ENCODE measurements around the gene FOXE3. TPM values are rescaled to one million over a fixed set of nuclear protein-coding genes. Genes with fewer than 3 reads are reported as not detected.

The FOXE3 gene
- total and polyA plus RNA-seq, 2 of the 8 experiments (the other 6 are each of a cell fraction or from before 2014, with no cell fraction given): 0.18 TPM; not detected in 1

- Histone ChIP-seq H3K79me2 (ENCODE audit: control insufficient read depth in 1 of 2, insufficient read depth in 2 of 2, low read length in 2 of 2) (no peaks in the 10 kb centered on the region), H3K4ac (replicated peaks; ENCODE audit: insufficient read length, low read depth, low read length) (no peak overlapping the region), H2BK12ac (ENCODE audit: low read depth, low read length) (no peak overlapping the region), H4K20me1 (replicated peaks in 1 of 2; ENCODE audit: control insufficient read depth in 1 of 2, insufficient read depth in 2 of 2, low read length in 2 of 2) (no peaks in the 10 kb centered on the region), H2BK15ac (ENCODE audit: low read length) (no peak overlapping the region), H4K5ac (ENCODE audit: insufficient read length, low read depth, low read length) (no peak overlapping the region), H3K27ac (ENCODE audit: low read depth, low read length) (no peak overlapping the region), H2BK20ac (ENCODE audit: low read length) (no peak overlapping the region), H3K4me1 (replicated peaks in 1 of 4; ENCODE audit: control insufficient read depth in 3 of 4, insufficient read depth in 4 of 4, low read length in 3 of 4) (no peaks in the 10 kb centered on the region), H3K18ac (ENCODE audit: extremely low read depth, low read length) (no peak overlapping the region), H3K79me1 (ENCODE audit: low read depth, low read length) (no peaks in the 10 kb centered on the region), H3K23ac (ENCODE audit: insufficient read length) (no peak overlapping the region), H3K4me2 (ENCODE audit: insufficient read depth in 1 of 2, low read depth in 2 of 2, low read length in 2 of 2) (no peak overlapping the region), H3K36me3 (ENCODE audit: control insufficient read depth in 2 of 4, insufficient read depth in 4 of 4, low read length in 3 of 4) (no peaks in the 10 kb centered on the region), H3K56ac (replicated peaks; ENCODE audit: insufficient read length, low read depth, low read length) (no peak overlapping the region), H3K4me3 (ENCODE audit: extremely low read depth in 1 of 4, insufficient read depth in 2 of 4, low read depth in 3 of 4, low read length in 4 of 4) (no peak overlapping the region), H4K8ac (ENCODE audit: extremely low read depth, insufficient read depth, low read length) (no peak overlapping the region), H2AK5ac (ENCODE audit: low read depth, low read length) (no peak overlapping the region), H3K9me3 (ENCODE audit: insufficient read depth in 2 of 2, low read depth in 1 of 2, low read length in 1 of 2) (no peaks in the 10 kb centered on the region), H3K27me3 (replicated peaks in 1 of 4; ENCODE audit: control insufficient read depth in 3 of 4, extremely low read depth in 1 of 4, insufficient read depth in 3 of 4, low read length in 3 of 4) (peaks cover 0 to 4% (median 1%) of the 10 kb centered on the region in 4 experiments; a peak in 4 of 7 replicates), H4K91ac (replicated peaks; ENCODE audit: insufficient read length, low read length) (no peak overlapping the region), H3K9ac (replicated peaks in 1 of 4; ENCODE audit: extremely low read depth in 1 of 4, low read depth in 3 of 4, low read length in 3 of 4) (no peak overlapping the region), H2AFZ (ENCODE audit: low read length) (no peak overlapping the region), H3K23me2 (ENCODE audit: low read depth, low read length) (no peaks in the 10 kb centered on the region), H2BK120ac (replicated peaks; ENCODE audit: low read depth, low read length) (no peak overlapping the region), H3K14ac (ENCODE audit: insufficient read length) (no peak overlapping the region), H2BK5ac (ENCODE audit: low read depth, low read length) (no peak overlapping the region)
- CTCF ChIA-PET (ENCODE audit: partially characterized antibody): interaction anchor here (1.0 to 4.6 kb wide), 6 partner anchors 10 to 228 kb away, joined by 4 to 33 read pairs (median 8); no protein-coding TSS in a partner anchor
- POLR2A ChIA-PET (ENCODE audit: partially characterized antibody): no interaction called here
- TF ChIP-seq JUND (IDR thresholded peaks at IDR 0.05; ENCODE audit: low read length) (no peak), SP1 (IDR thresholded peaks at IDR 0.05; ENCODE audit: low read depth, low read length) (no peak), POLR2AphosphoS5 (IDR thresholded peaks at IDR 0.05; ENCODE audit: low read depth, low read length) (no peak), BACH1 (IDR thresholded peaks at IDR 0.05; ENCODE audit: low read length) (no peak), KDM1A (IDR thresholded peaks at IDR 0.05; ENCODE audit: borderline replicate concordance, low read length) (no peak), CEBPB (IDR thresholded peaks at IDR 0.05; ENCODE audit: low read depth, low read length) (no peak), CTBP2 (IDR thresholded peaks at IDR 0.05; ENCODE audit: borderline replicate concordance, insufficient read depth, insufficient read length, low read length) (no peak), KDM4A (IDR thresholded peaks at IDR 0.05; ENCODE audit: low read depth, low read length, severe bottlenecking) (no peak), GABPA (IDR thresholded peaks at IDR 0.05; ENCODE audit: borderline replicate concordance, insufficient read depth, low read length) (no peak), HDAC6 (IDR thresholded peaks at IDR 0.05; ENCODE audit: low read depth, low read length) (no peak)
- FAIRE-seq (no peak), DNase-seq (ENCODE audit: low read depth in 1 of 2, low spot score in 2 of 2) (no peak)
- 83% methylated on average over 4 of the region's 4 CpGs; no CpG with 5 or more reads in 1 of the 2 experiments for WGBS, 2 experiments (ENCODE audit: extremely low coverage in 1 of 2, insufficient coverage in 1 of 2, insufficient read length in 1 of 2, insufficient replicate concordance in 2 of 2, low coverage in 1 of 2, low lambda C conversion rate in 2 of 2, missing lambda C conversion rate in 1 of 2)
Measured at GRCh38 chr1:47403321-47403910, 12.7 kb upstream of the FOXE3 start.

Measured in H1 (cell line).